Breast epithelium (tissue), 4 donors: ENCODE measurements around the gene PTGR3. TPM values are rescaled to one million over a fixed set of nuclear protein-coding genes. Genes with fewer than 3 reads are reported as not detected.
A peak's percentile ranks its signal among the peaks of the same experiment; 100 is the strongest.

ENCODE experiments used
- DNase-seq, 2 donors: peaks; one replicate each; pipeline ENCODE4 v3.0.0-alpha.2; 2019; ENCODE audit warnings: low spot score in 2 of 2
- H3K27ac ChIP-seq, 2 donors: fragments of 200-600 bp; sonication (generic) in 1 of 2; one replicate each; pipeline ENCODE4 v1.5.1; 2016 to 2019; ENCODE audit warnings: mild to moderate bottlenecking in 1 of 2
- H3K27me3 ChIP-seq, 2 donors: fragments of 200-600 bp; sonication (generic) in 1 of 2; one replicate each; pipeline versions ENCODE4 v1.5.1 to v1.6.0; 2017 to 2019; ENCODE audit warnings: control low read depth in 1 of 2, mild to moderate bottlenecking in 1 of 2
- H3K36me3 ChIP-seq: fragments of 200-600 bp; one replicate; pipeline ENCODE4 v1.5.1; 2019
- H3K4me1 ChIP-seq, 2 donors: fragments of 200-600 bp; sonication (generic); one replicate each; pipeline ENCODE4 v1.5.1; 2016 to 2019; ENCODE audit warnings: control low read depth in 1 of 2
- H3K4me3 ChIP-seq, 3 donors: fragments of 200-600 bp; sonication (generic); 1 replicate in 2 of 3; 2 replicates in 1 of 3; pipeline ENCODE4 v1.5.1; 2016 to 2019; ENCODE audit warnings: mild to moderate bottlenecking in 3 of 3, moderate library complexity in 2 of 3
- H3K9me3 ChIP-seq, 2 donors: fragments of 200-600 bp; sonication (generic) in 1 of 2; one replicate each; pipeline ENCODE4 v1.5.1; 2016 to 2019; ENCODE audit warnings: control low read depth in 1 of 2
- CTCF ChIP-seq, 3 donors: fragments of 450-650 bp; IDR thresholded peaks; one replicate each; pipeline ENCODE4 v1.5.1; 2016 to 2017; ENCODE audit warnings: antibody characterized with exemption in 3 of 3, mild to moderate bottlenecking in 3 of 3, moderate library complexity in 3 of 3
- POLR2A ChIP-seq: fragments of 450-650 bp; IDR thresholded peaks from one replicate; pipeline ENCODE4 v1.6.1; 2016; ENCODE audit warnings: antibody characterized with exemption, mild to moderate bottlenecking, moderate library complexity
- POLR2AphosphoS5 ChIP-seq, 3 donors: sonication (generic); formaldehyde crosslinking; IDR thresholded peaks; one replicate each; pipeline ENCODE4 v1.6.1; 2017; ENCODE audit warnings: antibody characterized with exemption in 3 of 3
- intact Hi-C: fragments of 100-400 bp; cut with DNase I; formaldehyde crosslinking; loops from one replicate; pipeline ENCODE4 v1.15.1; 2023; ENCODE audit warnings: low total_unique reads
- total RNA-seq, 3 donors: library from RNA; depleted of rRNA; stranded (reverse); fragments of >200 nt; gene quantifications; one replicate each; pipeline ENCODE4 v1.1.0, GENCODE V29; 2016

Gene PTGR3
- total RNA-seq, 3 donors from 2014 or later, result 21.3 to 32.9 (median 22.9) TPM

GRCh38 chr18:75249175-75249518 lies 40.2 kb upstream of the PTGR3 start:
- H3K4me3 ChIP-seq, result peak overlapping the region in 2 of 3 donors; percentile 46 to 66
- H3K9me3 ChIP-seq, result no peaks in the 10 kb centered on the region
- H3K4me1 ChIP-seq, result peaks cover 1 to 4% of the 10 kb centered on the region in 2 donors
- no peak for TF ChIP-seq POLR2AphosphoS5 (IDR thresholded peaks at IDR 0.05)
- no peak for TF ChIP-seq POLR2A
- TF ChIP-seq CTCF (IDR thresholded peaks at IDR 0.05), result no peak
- intact Hi-C loops, result no loop called here
- H3K27me3 ChIP-seq, result no peaks in the 10 kb centered on the region
- H3K36me3 ChIP-seq, result no peaks in the 10 kb centered on the region
- no peak for DNase-seq
- peak overlapping the region; percentile 79 to 97 for H3K27ac ChIP-seq

GRCh38 chr18:75248426-75249174 lies 39.7 kb upstream of the PTGR3 start:
- intact Hi-C loops, result no loop called here
- no peaks in the 10 kb centered on the region for H3K9me3 ChIP-seq
- no peak for DNase-seq
- H3K36me3 ChIP-seq, result no peaks in the 10 kb centered on the region
- no peaks in the 10 kb centered on the region for H3K27me3 ChIP-seq
- H3K27ac ChIP-seq, result peak overlapping the region; percentile 79 to 97
- H3K4me3 ChIP-seq, result peak overlapping the region; percentile 42 to 66 (median 46)
- H3K4me1 ChIP-seq, result peaks cover 4% of the 10 kb centered on the region in 2 donors
- TF ChIP-seq POLR2A (no peak), CTCF (IDR thresholded peaks at IDR 0.05) (no peak), POLR2AphosphoS5 (IDR thresholded peaks at IDR 0.05) (no peak)

GRCh38 chr18:75247611-75248421 lies 38.9 kb upstream of the PTGR3 start:
- Histone ChIP-seq H3K36me3 (no peaks in the 10 kb centered on the region), H3K27me3 (no peaks in the 10 kb centered on the region), H3K27ac (peak overlapping the region; percentile 79 to 97), H3K4me1 (peaks cover 4% of the 10 kb centered on the region in 2 donors), H3K4me3 (peak overlapping the region; percentile 42 to 66 (median 46)), H3K9me3 (no peaks in the 10 kb centered on the region)
- no peak for DNase-seq
- intact Hi-C loops, result no loop called here
- TF ChIP-seq POLR2AphosphoS5 (IDR thresholded peaks at IDR 0.05), result no peak
- TF ChIP-seq POLR2A, result no peak
- no peak for TF ChIP-seq CTCF (IDR thresholded peaks at IDR 0.05)

DNA sequence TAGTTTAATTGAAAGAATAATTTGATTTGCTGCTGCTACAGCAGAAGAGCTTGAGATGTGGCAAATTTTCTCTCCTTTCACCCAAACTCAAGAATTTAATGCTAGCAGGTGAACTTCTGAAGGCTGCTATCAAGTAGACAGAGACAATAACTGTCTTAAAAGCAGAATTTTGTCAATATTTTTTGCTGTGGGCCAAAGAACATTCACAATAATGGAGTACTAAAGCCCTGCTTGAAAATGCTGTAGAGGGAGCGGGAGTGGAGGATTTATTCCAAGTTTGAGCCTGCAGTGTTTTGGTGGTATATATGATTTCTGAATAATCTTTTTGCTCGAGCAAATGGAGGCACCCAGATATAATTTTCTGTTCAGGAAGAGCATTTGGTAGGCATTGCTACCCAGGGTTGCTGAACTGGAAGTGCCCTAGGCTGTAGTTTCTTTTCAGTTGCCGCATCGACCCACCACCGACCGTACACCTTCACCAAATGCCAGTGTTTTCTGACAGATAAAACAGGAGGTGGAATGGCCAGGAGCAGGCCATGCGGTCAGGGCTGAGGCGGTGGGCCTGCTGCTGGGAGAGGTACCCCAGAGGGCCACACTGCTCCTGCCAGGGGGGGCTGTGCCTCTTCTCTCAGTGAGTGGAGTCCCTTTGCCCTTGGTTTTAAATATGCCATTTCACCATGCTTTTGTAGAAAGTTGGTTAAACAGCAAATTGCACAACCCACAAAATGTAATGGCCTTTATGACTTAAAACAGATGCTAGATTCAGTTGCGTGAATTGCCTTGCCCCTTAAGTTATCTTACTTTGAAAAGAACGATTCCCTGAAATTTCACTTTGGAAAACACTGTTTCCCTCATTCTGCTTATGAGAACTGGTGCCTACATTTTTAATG lies 38.0 kb upstream of the PTGR3 start:
- H3K4me1 ChIP-seq, result peaks cover 4% of the 10 kb centered on the region in 2 donors
- H3K36me3 ChIP-seq, result no peaks in the 10 kb centered on the region
- DNase-seq, result no peak
- no peaks in the 10 kb centered on the region for H3K27me3 ChIP-seq
- H3K4me3 ChIP-seq, result peak overlapping the region; percentile 42 to 66 (median 46)
- intact Hi-C loops, result no loop called here
- TF ChIP-seq POLR2A, result no peak
- no peak for TF ChIP-seq CTCF (IDR thresholded peaks at IDR 0.05)
- TF ChIP-seq POLR2AphosphoS5 (IDR thresholded peaks at IDR 0.05), result no peak
- H3K27ac ChIP-seq, result peak overlapping the region; percentile 79 to 97
- H3K9me3 ChIP-seq, result no peaks in the 10 kb centered on the region
